ENCODE measurements around the gene AQP12B.

Gene AQP12B

GRCh38 chr2:240707821-240708220, 25.1 kb upstream of the AQP12B start:
- Histone ChIP-seq H3K27ac (replicated peaks; ENCODE audit: low read length) (no peak overlapping the region), H2BK5ac (ENCODE audit: low read length) (no peak overlapping the region), H2BK12ac (ENCODE audit: low read length) (no peak overlapping the region), H3K4ac (ENCODE audit: low read length) (no peak overlapping the region), H3K4me2 (ENCODE audit: insufficient read depth, low read length, poor library complexity, severe bottlenecking) (no peak overlapping the region), H2BK15ac (ENCODE audit: low read length) (no peak overlapping the region), H3K27me3 (ENCODE audit: control insufficient read depth in 3 of 3, insufficient read depth in 3 of 3, low read depth in 1 of 3, low read length in 3 of 3) (peaks cover 0 to 37% (median 0%) of the 10 kb centered on the region in 3 experiments), H3K79me1 (ENCODE audit: low read depth, low read length) (no peaks in the 10 kb centered on the region), H3K9me3 (replicated peaks in 1 of 2; ENCODE audit: control insufficient read depth in 2 of 2, insufficient read depth in 1 of 2, low read depth in 1 of 2, low read length in 2 of 2) (no peaks in the 10 kb centered on the region), H3K36me3 (replicated peaks in 1 of 2; ENCODE audit: control insufficient read depth in 2 of 2, insufficient read depth in 2 of 2, low read length in 2 of 2) (no peaks in the 10 kb centered on the region), H3K23ac (ENCODE audit: low read depth, low read length, poor library complexity) (no peak overlapping the region), H3K4me1 (ENCODE audit: control insufficient read depth in 2 of 2, insufficient read depth in 1 of 2, low read depth in 1 of 2, low read length in 2 of 2) (no peaks in the 10 kb centered on the region), H4K91ac (ENCODE audit: low read depth, low read length, poor library complexity) (no peak overlapping the region), H2BK120ac (ENCODE audit: low read depth, low read length) (no peak overlapping the region), H2AFZ (ENCODE audit: low read length) (no peak overlapping the region), H3K4me3 (ENCODE audit: low read length in 2 of 2) (no peak overlapping the region), H3K9ac (ENCODE audit: low read depth, low read length, poor library complexity) (no peak overlapping the region), H3K14ac (ENCODE audit: low read length) (no peak overlapping the region), H4K8ac (ENCODE audit: low read depth, low read length) (no peak overlapping the region), H2AK5ac (ENCODE audit: low read depth, low read length) (no peak overlapping the region), H3K18ac (ENCODE audit: low read length) (no peak overlapping the region)
- DNase-seq (ENCODE audit: low spot score), result no peak
- no CpG with 5 or more reads among the region's 10 CpGs for WGBS, 2 donors (ENCODE audit: extremely low coverage in 2 of 2, insufficient read length in 2 of 2, insufficient replicate concordance in 1 of 2)

GRCh38 chr2:240707043-240707756, 24.5 kb upstream of the AQP12B start:
- Histone ChIP-seq H2BK5ac (ENCODE audit: low read length) (no peak overlapping the region), H2AK5ac (ENCODE audit: low read depth, low read length) (no peak overlapping the region), H3K36me3 (replicated peaks in 1 of 2; ENCODE audit: control insufficient read depth in 2 of 2, insufficient read depth in 2 of 2, low read length in 2 of 2) (no peaks in the 10 kb centered on the region), H3K14ac (ENCODE audit: low read length) (no peak overlapping the region), H4K8ac (ENCODE audit: low read depth, low read length) (no peak overlapping the region), H2BK15ac (ENCODE audit: low read length) (no peak overlapping the region), H2BK12ac (ENCODE audit: low read length) (no peak overlapping the region), H3K23ac (ENCODE audit: low read depth, low read length, poor library complexity) (no peak overlapping the region), H3K18ac (ENCODE audit: low read length) (no peak overlapping the region), H3K4me3 (ENCODE audit: low read length in 2 of 2) (no peak overlapping the region), H3K4ac (ENCODE audit: low read length) (no peak overlapping the region), H3K4me1 (ENCODE audit: control insufficient read depth in 2 of 2, insufficient read depth in 1 of 2, low read depth in 1 of 2, low read length in 2 of 2) (no peaks in the 10 kb centered on the region), H2BK120ac (ENCODE audit: low read depth, low read length) (no peak overlapping the region), H2AFZ (ENCODE audit: low read length) (no peak overlapping the region), H3K4me2 (ENCODE audit: insufficient read depth, low read length, poor library complexity, severe bottlenecking) (no peak overlapping the region), H3K79me1 (ENCODE audit: low read depth, low read length) (no peaks in the 10 kb centered on the region), H3K9me3 (replicated peaks in 1 of 2; ENCODE audit: control insufficient read depth in 2 of 2, insufficient read depth in 1 of 2, low read depth in 1 of 2, low read length in 2 of 2) (no peaks in the 10 kb centered on the region), H3K27me3 (ENCODE audit: control insufficient read depth in 3 of 3, insufficient read depth in 3 of 3, low read depth in 1 of 3, low read length in 3 of 3) (peaks cover 0 to 43% (median 0%) of the 10 kb centered on the region in 3 experiments), H3K27ac (replicated peaks; ENCODE audit: low read length) (no peak overlapping the region), H3K9ac (ENCODE audit: low read depth, low read length, poor library complexity) (no peak overlapping the region), H4K91ac (ENCODE audit: low read depth, low read length, poor library complexity) (no peak overlapping the region)
- no CpG with 5 or more reads among the region's 15 CpGs for WGBS, 2 donors (ENCODE audit: extremely low coverage in 2 of 2, insufficient read length in 2 of 2, insufficient replicate concordance in 1 of 2)
- no peak for DNase-seq (ENCODE audit: low spot score)

GRCh38 chr2:240705204-240705791, 22.6 kb upstream of the AQP12B start:
- Histone ChIP-seq H4K91ac (ENCODE audit: low read depth, low read length, poor library complexity) (no peak overlapping the region), H3K9me3 (replicated peaks in 1 of 2; ENCODE audit: control insufficient read depth in 2 of 2, insufficient read depth in 1 of 2, low read depth in 1 of 2, low read length in 2 of 2) (no peaks in the 10 kb centered on the region), H3K79me1 (ENCODE audit: low read depth, low read length) (no peaks in the 10 kb centered on the region), H3K14ac (ENCODE audit: low read length) (no peak overlapping the region), H3K27me3 (ENCODE audit: control insufficient read depth in 3 of 3, insufficient read depth in 3 of 3, low read depth in 1 of 3, low read length in 3 of 3) (peaks cover 0 to 40% (median 0%) of the 10 kb centered on the region in 3 experiments), H2BK15ac (ENCODE audit: low read length) (no peak overlapping the region), H3K23ac (ENCODE audit: low read depth, low read length, poor library complexity) (no peak overlapping the region), H2AFZ (ENCODE audit: low read length) (no peak overlapping the region), H3K4me2 (ENCODE audit: insufficient read depth, low read length, poor library complexity, severe bottlenecking) (no peak overlapping the region), H3K27ac (replicated peaks; ENCODE audit: low read length) (no peak overlapping the region), H3K4me3 (ENCODE audit: low read length in 2 of 2) (peak overlapping the region in 1 of 2 donors; percentile 44), H3K9ac (ENCODE audit: low read depth, low read length, poor library complexity) (no peak overlapping the region), H2BK5ac (ENCODE audit: low read length) (no peak overlapping the region), H3K4ac (ENCODE audit: low read length) (no peak overlapping the region), H2BK120ac (ENCODE audit: low read depth, low read length) (no peak overlapping the region), H3K4me1 (ENCODE audit: control insufficient read depth in 2 of 2, insufficient read depth in 1 of 2, low read depth in 1 of 2, low read length in 2 of 2) (no peaks in the 10 kb centered on the region), H2BK12ac (ENCODE audit: low read length) (no peak overlapping the region), H2AK5ac (ENCODE audit: low read depth, low read length) (peak overlapping the region; percentile 17), H3K18ac (ENCODE audit: low read length) (no peak overlapping the region), H4K8ac (ENCODE audit: low read depth, low read length) (no peak overlapping the region), H3K36me3 (replicated peaks in 1 of 2; ENCODE audit: control insufficient read depth in 2 of 2, insufficient read depth in 2 of 2, low read length in 2 of 2) (no peaks in the 10 kb centered on the region)
- no CpG with 5 or more reads among the region's 12 CpGs for WGBS, 2 donors (ENCODE audit: extremely low coverage in 2 of 2, insufficient read length in 2 of 2, insufficient replicate concordance in 1 of 2)
- no peak for DNase-seq (ENCODE audit: low spot score)

- DNase-seq (ENCODE audit: low spot score), result no peak
- Histone ChIP-seq H2AK5ac (ENCODE audit: low read depth, low read length) (no peak overlapping the region), H3K27ac (replicated peaks; ENCODE audit: low read length) (no peak overlapping the region), H2BK5ac (ENCODE audit: low read length) (no peak overlapping the region), H4K91ac (ENCODE audit: low read depth, low read length, poor library complexity) (no peak overlapping the region), H2BK12ac (ENCODE audit: low read length) (no peak overlapping the region), H3K79me1 (ENCODE audit: low read depth, low read length) (no peaks in the 10 kb centered on the region), H3K4ac (ENCODE audit: low read length) (no peak overlapping the region), H3K4me1 (ENCODE audit: control insufficient read depth in 2 of 2, insufficient read depth in 1 of 2, low read depth in 1 of 2, low read length in 2 of 2) (no peaks in the 10 kb centered on the region), H3K18ac (ENCODE audit: low read length) (peak overlapping the region; percentile 28), H3K4me2 (ENCODE audit: insufficient read depth, low read length, poor library complexity, severe bottlenecking) (no peak overlapping the region), H2BK120ac (ENCODE audit: low read depth, low read length) (no peak overlapping the region), H3K27me3 (ENCODE audit: control insufficient read depth in 3 of 3, insufficient read depth in 3 of 3, low read depth in 1 of 3, low read length in 3 of 3) (peaks cover 0 to 40% (median 0%) of the 10 kb centered on the region in 3 experiments), H3K4me3 (ENCODE audit: low read length in 2 of 2) (no peak overlapping the region), H3K9ac (ENCODE audit: low read depth, low read length, poor library complexity) (no peak overlapping the region), H4K8ac (ENCODE audit: low read depth, low read length) (no peak overlapping the region), H3K23ac (ENCODE audit: low read depth, low read length, poor library complexity) (no peak overlapping the region), H3K9me3 (replicated peaks in 1 of 2; ENCODE audit: control insufficient read depth in 2 of 2, insufficient read depth in 1 of 2, low read depth in 1 of 2, low read length in 2 of 2) (no peaks in the 10 kb centered on the region), H2AFZ (ENCODE audit: low read length) (no peak overlapping the region), H3K36me3 (replicated peaks in 1 of 2; ENCODE audit: control insufficient read depth in 2 of 2, insufficient read depth in 2 of 2, low read length in 2 of 2) (no peaks in the 10 kb centered on the region), H3K14ac (ENCODE audit: low read length) (no peak overlapping the region), H2BK15ac (ENCODE audit: low read length) (no peak overlapping the region)
- no CpG with 5 or more reads among the region's 19 CpGs for WGBS, 2 donors (ENCODE audit: extremely low coverage in 2 of 2, insufficient read length in 2 of 2, insufficient replicate concordance in 1 of 2)
These were observed 22.0 kb upstream of the AQP12B start for GRCh38 chr2:240704651-240705050.
